HG03196 (cell line): ENCODE measurements around the gene DTNBP1.
A peak's percentile ranks its signal among the peaks of the same experiment; 100 is the strongest.
"Not testable (repeated sequence)": the region's sequence is repeated elsewhere in the genome, so short reads cannot be mapped to it uniquely, and the experiment has no call there.

Experiments
- ATAC-seq: cut with Tn5 transposase; IDR thresholded peaks from one replicate; pipeline ENCODE4 v1.9.1; 2021; ENCODE audit not compliant: unreplicated experiment

Gene DTNBP1

DNA sequence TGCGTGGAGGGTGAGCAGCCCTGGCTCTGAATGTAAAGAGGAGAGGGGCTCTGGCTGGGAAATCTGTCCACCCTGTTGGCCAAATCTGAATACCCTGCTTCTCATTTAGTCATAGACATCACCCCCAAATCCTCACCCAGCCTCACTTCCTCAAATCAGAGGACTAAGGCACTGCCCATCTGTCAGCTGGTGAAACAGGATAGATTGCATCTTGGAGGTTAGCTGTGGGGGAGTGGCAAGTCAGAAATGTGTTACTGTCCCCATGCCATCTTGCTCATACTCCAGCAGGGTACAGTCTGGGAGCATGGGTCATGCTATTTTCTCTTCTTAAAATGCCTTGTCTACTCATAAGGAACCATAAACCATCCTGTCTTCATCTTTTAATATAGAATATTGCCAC lies 9.5 kb upstream of the DTNBP1 start:
- ATAC-seq, result no peak

DNA sequence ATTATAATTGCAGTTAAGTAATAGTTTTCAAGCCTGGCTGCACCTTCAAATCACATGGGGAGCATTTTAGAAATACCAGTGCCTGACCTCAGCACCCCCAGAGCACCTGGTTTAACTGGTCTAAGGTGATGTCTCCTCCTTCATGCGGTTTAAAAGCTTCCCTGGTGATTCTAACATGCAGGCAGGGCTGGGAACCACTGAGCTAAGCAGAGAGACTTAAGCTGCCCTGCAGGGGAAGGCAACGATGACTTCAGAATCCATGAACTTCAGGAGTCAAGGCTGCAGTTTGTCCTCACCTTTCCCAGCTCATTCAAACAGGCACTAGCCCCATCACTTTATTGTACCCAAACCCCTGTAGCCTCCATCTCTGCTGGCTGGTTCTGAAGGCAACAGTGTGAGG lies 6.1 kb upstream of the DTNBP1 start:
- no peak for ATAC-seq

DNA sequence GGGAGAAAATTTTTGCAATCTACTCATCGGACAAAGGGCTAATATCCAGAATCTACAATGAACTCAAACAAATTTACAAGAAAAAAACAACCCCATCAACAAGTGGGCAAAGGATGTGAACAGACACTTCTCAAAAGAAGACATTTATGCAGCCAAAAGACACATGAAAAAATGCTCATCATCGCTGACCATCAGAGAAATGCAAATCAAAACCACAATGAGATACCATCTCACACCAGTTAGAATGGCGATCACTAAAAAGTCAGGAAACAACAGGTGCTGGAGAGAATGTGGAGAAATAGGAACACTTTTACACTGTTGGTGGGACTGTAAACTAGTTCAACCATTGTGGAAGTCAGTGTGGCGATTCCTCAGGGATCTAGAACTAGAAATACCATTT lies 4.1 kb upstream of the DTNBP1 start:
- not testable (repeated sequence) for ATAC-seq

DNA sequence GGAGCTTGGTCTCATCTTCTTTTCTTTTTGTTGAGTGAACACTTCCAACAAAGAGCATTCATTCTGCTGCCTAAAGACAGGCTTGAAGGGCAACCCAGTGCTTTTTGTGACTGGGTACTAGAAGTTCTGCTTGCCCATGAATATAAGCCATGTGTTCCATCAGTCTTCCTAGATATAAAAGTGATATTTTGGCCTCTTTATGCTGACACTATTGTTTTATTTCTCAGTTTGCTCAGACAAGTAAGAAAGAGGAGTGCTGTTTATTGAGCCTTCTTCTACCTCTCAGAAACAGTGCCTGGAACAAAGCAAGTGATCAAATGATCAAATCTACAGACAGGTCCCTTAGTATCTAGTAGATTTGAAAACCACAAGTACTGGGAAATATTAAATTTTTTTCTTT lies 2.4 kb upstream of the DTNBP1 start:
- no peak for ATAC-seq

DNA sequence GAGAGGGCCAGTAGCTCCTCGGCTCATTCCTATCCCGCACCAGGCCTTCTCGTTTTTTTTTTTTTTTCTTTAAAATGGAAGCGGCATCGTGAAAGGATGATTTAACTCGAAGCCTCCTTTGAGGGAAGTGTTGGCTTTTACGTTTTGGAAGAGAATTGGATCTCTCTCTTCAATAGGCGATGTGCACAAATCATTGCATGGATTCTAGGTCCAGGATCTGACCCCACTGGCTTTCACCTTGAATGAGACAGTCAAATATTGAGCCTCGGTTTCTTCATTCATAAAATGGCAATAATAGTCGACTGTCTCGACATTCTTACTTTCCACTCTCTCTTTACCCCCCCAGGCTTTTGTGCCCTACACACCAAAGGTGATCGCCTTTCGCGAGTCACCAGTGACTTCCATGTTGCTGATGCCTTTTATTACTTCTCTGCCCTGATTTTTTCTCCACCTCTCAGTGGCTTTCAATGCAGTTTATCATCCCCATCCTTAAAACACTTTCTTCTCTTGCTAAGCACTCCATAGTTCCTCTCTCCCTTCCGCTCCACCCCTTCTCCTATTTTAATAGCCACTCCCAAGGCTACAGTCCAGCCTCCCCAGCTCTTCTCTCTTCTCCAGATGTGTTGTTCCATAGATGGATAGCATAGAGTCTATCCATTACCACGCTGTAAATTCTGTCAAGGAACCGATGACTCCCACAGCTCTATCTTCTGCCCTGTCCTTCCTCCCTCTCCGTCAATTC lies 473 bp upstream of the DTNBP1 start:
- ATAC-seq, result no peak

DNA sequence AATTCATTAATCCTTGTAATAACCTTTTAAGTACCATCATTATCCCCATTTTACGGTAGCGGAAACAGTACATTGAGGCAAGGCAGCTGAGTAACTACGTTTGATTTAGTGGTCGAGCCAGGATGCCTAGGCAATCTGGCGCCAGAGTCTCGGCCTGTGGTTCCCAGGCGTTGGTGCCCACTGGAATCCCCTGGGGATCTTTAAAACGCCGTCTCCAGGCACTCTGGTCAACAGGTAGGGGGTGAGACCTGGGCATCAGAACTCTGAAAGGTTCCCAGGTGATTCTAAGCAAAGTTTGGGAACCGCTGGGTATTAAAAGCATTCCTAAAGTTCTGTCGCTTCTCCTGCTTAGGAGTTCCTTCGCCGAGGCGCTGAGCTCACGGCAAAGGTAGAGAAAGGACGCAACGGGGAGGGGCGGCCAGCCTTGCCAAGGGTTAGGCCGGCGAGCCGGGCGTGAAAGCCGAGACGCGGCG lies 939 bp downstream of the DTNBP1 start:
- ATAC-seq, result peak; percentile 1

DNA sequence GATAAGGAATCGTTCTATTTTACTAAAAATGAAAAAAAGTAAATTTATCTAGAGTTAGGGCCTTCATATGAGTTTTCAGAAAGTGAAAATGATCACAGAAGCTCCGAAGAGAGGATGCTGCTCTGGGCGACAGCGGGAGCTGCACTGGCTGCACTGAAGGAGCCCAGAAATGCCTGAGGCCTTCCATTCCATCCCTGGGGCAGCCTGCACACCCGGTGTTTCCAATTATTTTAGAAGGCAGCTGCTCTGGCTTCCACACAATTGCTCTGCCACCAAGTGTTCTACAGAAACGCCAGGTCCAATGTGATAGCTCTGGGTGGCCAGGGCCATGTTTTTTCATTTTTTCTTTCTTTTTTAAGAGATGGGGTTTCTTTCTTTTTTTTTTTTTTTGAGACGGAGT lies 3.6 kb downstream of the DTNBP1 start:
- no peak for ATAC-seq

DNA sequence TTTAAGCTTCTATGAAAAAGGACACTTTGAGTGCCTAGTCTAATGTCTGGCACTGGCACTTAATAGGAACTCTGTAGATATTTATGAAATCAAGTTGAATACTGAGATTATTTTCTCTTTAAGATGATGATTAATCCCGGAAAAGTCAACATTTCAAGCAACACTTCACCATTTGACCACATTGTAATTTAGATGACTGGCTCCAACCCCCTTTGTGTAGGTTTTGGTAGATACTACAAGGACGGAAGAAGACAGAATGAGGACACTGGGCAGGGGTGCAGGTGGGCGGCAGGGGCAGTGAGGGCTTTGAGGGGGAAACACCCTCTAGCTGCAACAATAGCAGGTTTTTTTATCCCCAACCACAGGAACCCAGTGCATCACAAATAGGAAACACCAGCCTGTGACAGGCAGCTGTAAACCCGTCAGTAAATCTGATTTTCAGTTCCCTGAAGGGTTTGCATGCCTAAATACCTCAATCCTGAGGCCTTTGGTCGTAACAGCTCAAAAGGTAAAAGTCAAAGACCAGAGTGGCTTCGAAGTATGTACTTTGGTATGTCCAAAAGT lies 4.6 kb downstream of the DTNBP1 start:
- peak; percentile 34 for ATAC-seq

DNA sequence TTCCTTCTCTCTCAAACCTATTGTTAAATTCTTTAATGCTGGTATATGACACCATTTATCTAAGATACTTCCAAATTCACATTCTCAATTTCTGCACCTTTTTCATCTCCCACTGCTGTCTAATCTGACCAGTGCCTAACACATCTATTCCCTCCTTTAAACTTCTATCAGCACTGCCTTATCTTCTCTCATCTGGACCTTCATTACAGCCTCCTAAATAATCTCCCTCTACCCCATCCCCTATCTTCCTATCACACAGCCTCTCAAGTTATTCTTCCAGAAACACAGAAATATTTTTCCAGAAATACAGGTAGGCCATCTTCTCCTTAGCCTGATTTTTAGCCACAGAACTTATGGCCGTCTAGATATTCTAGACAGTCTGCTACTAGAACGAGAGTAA lies 5.5 kb downstream of the DTNBP1 start:
- no peak for ATAC-seq

DNA sequence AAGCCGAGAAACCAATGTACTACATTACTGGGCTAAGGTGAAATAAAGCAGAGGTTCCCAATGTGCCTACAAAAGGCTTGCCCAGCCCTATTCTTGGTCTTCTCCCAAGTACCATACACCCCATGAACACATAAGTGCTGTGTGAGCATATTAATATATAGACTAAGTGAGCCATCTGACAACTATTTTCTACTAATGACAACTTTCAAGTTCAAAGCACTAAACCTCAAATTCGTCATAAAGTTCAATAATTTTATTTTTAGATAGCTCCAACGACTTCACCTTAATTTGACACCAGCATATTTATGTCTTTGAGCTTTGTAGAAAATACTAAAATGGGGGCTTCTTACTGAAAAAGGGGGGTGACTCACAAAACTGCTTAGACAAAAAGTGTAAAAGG lies 6.7 kb downstream of the DTNBP1 start:
- ATAC-seq, result no peak

DNA sequence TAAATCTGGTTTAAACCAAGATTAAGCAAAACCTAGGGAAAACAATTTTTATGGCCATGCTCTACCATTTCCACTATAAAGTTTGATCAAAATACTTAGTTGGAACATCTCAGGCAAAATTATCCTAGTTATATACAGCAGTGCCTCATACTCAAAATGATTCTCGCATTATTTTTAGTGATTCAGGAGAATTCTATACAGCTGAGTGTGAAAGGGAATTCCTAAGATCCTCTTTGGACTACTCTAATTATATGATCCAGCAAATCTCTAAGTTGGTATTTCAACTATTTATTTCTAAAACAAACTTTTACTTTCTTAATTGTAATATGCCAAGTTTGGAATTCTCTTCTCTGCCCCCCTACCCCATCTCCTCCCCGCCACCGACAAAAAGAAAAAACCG lies 8.6 kb downstream of the DTNBP1 start:
- no peak for ATAC-seq

DNA sequence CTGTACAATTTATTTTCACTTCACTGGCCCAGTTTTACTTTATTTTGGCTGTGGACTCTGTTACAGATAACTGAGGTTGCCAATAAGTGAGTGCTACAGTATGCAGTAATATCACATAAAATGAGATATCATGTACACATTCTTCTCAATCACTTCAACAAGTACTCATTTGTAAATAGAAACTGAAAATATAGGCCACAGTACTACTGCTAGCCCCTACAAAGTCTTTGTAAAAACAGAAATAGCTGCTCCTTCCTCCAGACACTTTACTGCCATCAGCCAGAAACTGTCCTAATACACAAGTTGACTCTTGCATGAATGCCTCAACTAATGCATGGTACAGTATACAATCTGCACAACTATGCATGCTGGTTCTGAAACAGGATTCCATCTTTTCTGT lies 9.2 kb downstream of the DTNBP1 start:
- ATAC-seq, result peak; percentile 40

DNA sequence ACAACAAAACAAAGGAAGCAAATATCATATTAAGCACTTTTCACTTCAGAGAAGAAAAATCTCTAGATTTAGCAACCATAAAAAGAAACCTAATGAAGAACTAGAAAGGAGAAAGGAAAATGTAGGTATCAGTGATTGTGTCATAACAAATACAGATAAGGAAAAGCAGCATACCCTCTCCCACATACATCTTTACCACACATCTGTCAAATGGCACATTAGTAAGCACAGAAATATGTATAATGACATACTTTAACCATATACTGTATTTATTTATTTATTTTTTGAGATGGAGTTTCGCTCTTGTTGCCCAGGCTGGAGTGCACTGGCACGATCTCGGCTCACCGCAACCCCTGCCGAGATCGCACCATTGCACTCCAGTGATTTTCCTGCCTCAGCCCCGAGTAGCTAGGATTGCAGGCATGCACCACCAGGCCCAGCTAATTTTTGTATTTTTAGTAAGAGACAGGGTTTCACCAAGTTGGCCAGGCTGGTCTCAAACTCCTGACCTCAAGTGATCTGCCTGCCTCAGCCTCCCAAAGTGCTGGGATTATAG lies 12.7 kb downstream of the DTNBP1 start:
- ATAC-seq, result not testable (repeated sequence)

DNA sequence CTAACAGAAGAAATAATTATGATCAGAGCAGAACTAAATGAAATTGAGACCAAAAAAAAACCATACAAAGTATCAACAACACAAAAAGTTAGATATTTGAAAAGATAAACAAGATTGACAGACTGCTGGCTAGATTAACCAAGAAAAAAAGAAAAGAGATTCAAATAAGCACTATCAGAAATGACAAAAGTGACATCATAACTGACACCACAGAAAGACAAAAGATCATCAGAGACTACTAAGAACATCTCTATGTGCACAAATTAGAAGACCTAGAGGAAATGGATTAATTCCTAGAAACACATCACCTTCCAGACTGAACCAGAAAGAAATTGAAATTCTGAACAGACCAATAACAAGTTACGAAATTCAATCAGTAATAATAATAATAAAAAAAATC lies 17.9 kb downstream of the DTNBP1 start:
- ATAC-seq, result no peak

DNA sequence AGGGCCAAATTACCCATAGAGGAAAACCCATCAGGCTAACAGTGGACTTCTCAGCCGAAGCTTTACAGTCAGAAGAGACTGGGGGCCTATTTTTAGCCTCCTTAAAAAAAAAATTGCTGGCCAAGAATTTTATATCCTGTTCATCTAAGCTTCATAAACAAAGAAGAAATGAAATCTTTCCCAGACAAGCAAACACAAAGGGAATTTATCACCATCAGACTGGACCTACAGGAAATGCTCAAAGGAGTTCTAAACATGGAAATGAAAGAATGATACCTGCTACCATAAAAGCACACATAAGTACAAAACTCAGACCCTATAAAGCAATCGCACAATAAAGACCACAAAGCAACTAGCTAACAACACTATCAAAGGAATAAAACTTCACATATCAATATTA lies 19.3 kb downstream of the DTNBP1 start:
- ATAC-seq, result no peak

DNA sequence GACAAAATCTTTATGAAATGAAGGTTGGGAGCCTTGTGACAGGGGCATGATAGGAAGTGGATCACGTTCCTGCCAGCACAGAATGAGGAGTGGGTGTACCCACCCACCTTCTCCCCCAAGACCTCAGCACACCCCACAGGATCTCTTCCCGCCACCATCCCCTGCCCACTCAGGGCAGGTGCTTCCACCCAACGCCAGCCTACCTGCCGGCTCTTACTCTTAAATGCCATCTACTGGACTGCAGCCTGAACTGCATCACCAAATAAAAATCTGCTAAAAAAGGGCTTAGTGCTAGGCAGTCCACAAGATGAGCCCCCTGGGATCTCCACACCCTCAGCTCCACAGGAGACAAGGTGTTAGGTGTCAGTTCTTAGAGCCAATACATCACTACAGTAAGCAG lies 20.6 kb downstream of the DTNBP1 start:
- no peak for ATAC-seq

DNA sequence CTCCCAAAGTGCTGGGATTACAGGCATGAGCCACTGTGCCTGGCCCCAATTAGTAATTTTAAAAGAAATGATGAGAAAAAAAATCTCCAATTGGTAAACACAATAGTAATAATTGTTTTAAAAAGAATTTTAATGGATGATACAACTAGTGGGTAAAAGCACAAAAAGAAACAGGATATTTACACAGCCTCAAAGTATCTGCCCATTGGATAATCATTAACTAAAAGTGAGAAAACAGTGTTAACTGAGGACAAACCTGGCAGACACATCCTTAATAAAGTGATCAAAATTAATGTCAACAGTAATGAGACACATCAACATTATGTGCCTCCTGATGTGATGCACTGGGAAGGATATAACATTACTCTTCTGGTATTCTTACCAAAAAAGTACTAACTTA lies 24.5 kb downstream of the DTNBP1 start:
- no peak for ATAC-seq

DNA sequence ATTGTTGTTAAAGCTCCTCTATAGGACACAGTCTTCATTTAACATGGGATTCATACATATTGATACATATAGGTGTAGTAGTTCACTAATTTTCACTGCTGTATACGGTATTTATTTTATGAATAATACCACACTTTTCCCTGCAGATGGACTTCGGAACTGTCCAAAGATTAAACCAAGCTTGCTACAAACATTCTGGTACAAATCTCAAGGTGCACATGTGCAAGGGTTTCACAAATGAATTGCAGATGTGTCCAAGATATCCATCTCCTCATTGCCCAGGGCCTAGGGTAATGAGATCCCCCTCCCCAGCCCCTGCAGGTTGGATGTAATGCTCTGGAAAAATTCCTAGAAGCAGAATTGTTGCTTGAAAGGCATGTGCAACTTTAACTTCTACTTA lies 31.4 kb downstream of the DTNBP1 start:
- no peak for ATAC-seq

DNA sequence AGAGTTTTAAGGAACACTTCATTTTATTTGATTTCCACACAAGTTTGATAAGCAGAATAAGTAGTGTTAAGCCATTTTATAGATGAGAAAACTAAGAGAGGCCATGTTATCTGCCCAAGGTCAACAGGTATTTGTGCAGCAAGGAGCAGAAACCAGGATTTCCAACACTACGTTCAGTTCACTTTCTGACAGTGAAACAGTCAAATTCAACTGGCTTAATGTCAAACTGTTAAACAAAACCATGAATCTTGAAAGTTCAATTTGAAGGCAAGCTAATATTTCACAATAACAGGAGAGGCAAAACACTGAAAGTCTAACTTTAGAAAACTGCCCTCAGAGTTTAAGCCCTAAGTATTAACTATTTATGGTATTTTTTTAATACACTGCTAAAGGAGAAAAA lies 32.6 kb downstream of the DTNBP1 start:
- ATAC-seq, result no peak

DNA sequence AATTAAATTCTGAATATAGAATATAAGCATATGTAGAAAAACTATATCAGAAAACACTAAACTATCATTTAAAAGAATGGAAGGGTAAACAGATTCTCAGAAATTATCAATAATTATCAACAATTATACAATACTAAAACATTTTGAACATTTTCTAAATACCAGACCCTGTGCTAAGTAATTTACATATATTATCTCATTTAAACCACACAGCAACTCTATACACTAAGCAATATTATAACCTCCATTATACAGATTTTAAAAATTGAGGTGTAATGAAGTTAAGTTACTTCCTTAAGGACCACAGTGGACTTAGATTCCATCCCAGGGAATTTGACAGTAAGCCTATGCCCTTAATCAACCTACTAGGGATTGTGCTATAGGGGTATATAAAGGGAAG lies 33.3 kb downstream of the DTNBP1 start:
- no peak for ATAC-seq

DNA sequence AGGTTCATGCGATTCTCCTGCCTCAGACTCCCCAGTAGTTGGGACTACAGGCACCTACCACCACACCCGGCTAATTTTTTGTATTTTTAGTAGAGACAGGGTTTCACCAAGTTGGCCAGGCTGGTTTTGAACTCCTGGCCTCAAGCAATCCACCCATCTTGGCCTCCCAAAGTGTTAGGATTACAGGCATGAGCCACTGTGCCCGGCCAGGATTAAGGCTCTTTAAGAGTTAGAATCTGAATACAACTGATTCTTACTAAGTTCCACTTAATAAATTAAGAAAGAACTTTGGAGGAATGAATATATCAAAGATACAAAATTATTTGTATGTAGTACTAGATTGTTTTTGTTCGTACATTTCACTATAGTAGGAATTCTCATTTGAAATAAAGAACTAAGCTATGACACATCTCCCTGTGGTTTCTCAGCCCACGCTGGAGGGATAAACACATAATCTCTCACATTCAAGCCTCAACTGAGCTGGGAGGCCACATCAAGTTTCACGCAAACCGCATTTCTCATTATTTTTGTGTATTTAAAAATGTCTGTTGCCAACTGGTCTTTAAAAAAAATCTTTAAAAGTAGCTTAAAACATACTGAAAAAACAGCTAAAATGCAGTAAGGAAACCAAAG lies 34.2 kb downstream of the DTNBP1 start:
- no peak for ATAC-seq

DNA sequence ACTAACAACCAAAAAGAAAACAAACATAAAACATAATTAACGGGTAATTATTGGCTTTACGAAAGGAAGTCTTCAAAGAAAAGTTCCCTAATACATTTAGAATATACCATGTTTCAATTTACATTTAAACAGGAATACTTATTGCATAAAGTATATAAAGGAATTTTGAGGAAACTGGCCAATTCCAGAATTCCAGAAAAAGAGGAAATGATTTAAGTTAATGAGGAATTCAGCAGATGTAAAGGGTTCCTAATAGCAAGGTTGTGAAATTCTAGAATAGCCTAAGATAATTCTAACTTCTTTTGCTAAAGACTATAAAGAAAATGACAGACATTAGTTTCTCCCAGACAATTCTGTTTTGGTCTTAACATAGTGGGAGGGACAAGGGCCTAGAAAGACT lies 35.0 kb downstream of the DTNBP1 start:
- ATAC-seq, result no peak
